Glutamatergic neuron (in vitro differentiated cells): Measurements from ENCODE around the gene CDC14B. TPM values are rescaled to one million over a fixed set of nuclear protein-coding genes. Genes with fewer than 3 reads are reported as not detected.

ENCODE experiments used
- DNase-seq: peaks from one replicate; pipeline ENCODE4 v3.0.0; 2022
- H3K27ac Mint-ChIP-seq: one replicate; pipeline ENCODE4 v1.8.0; 2020; ENCODE audit warnings: mild to moderate bottlenecking, mixed read lengths, inconsistent platforms; ENCODE audit not compliant: unreplicated experiment
- H3K27me3 Mint-ChIP-seq: one replicate; pipeline ENCODE4 v1.8.0; 2020; ENCODE audit warnings: mild to moderate bottlenecking, moderate library complexity, mixed read lengths, inconsistent platforms; ENCODE audit not compliant: unreplicated experiment
- H3K36me3 Mint-ChIP-seq: one replicate; pipeline ENCODE4 v1.8.0; 2020; ENCODE audit warnings: mild to moderate bottlenecking, mixed read lengths, inconsistent platforms; ENCODE audit not compliant: unreplicated experiment
- H3K4me1 Mint-ChIP-seq: one replicate; pipeline ENCODE4 v1.8.0; 2020; ENCODE audit warnings: mild to moderate bottlenecking, low read depth, mixed read lengths, inconsistent platforms; ENCODE audit not compliant: unreplicated experiment
- H3K4me3 Mint-ChIP-seq: one replicate; pipeline ENCODE4 v1.8.0; 2020; ENCODE audit warnings: mild to moderate bottlenecking, mixed read lengths, inconsistent platforms; ENCODE audit not compliant: unreplicated experiment
- H3K9me3 Mint-ChIP-seq: one replicate; pipeline ENCODE4 v1.8.0; 2020; ENCODE audit warnings: mild to moderate bottlenecking, moderate library complexity, mixed read lengths, inconsistent platforms; ENCODE audit not compliant: unreplicated experiment
- total RNA-seq: library from RNA; stranded (reverse); fragmentation: NEBNext Ultra II Directional; extraction: Animal tissue kit (Norgen Biotek cat#: 25700); gene quantifications from one replicate; pipeline ENCODE4 v1.2.1, GENCODE V29; 2021; ENCODE audit not compliant: unreplicated experiment
- TF ChIP-seq, protein P1 (sequence below): fragments of 200-600 bp; sonication (generic); IDR thresholded peaks from one replicate; pipeline ENCODE4 v1.5.0; 2021; ENCODE audit not compliant: partially characterized antibody, unreplicated experiment

CDC14B gene
- total RNA-seq, 1 donor from 2014 or later, result 9.2 TPM

DNA sequence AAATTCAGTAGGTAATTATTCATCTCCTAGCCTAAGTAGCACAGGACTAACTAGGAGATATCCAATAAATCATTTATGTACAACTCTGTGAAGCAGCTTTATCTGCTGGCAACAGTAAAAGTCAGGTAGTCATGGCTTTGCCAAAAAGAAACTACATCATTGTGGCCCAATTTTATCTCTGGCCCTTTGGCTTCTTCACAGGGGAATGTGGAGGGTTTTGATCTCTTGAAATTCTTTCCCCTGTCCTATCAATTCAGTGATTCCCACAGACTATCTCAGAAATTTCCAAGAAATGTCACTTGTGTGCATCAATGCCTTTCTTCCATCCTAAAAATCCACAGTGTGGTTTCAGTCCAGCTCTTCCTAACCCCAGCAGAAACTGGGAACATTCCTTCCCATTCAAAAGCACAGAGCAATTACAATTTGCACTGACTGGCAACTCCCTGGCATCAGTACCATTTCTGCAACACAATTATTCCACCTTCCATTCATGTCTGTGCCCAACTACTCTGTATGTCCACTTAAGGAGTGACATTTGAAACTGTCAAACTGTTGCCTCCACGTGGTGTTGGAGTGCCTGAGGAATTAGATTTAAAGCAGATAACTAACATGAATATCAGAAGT is 6.6 kb downstream of the CDC14B start:
- TF ChIP-seq, protein P1, sequence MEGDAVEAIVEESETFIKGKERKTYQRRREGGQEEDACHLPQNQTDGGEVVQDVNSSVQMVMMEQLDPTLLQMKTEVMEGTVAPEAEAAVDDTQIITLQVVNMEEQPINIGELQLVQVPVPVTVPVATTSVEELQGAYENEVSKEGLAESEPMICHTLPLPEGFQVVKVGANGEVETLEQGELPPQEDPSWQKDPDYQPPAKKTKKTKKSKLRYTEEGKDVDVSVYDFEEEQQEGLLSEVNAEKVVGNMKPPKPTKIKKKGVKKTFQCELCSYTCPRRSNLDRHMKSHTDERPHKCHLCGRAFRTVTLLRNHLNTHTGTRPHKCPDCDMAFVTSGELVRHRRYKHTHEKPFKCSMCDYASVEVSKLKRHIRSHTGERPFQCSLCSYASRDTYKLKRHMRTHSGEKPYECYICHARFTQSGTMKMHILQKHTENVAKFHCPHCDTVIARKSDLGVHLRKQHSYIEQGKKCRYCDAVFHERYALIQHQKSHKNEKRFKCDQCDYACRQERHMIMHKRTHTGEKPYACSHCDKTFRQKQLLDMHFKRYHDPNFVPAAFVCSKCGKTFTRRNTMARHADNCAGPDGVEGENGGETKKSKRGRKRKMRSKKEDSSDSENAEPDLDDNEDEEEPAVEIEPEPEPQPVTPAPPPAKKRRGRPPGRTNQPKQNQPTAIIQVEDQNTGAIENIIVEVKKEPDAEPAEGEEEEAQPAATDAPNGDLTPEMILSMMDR, result no peak
- no peaks in the 10 kb centered on the region for H3K36me3 Mint-ChIP-seq
- H3K4me3 Mint-ChIP-seq, result no peak overlapping the region
- H3K4me1 Mint-ChIP-seq, result peaks cover 6% of the 10 kb centered on the region
- no peak for DNase-seq
- H3K9me3 Mint-ChIP-seq, result peaks cover 1% of the 10 kb centered on the region
- peaks cover 1% of the 10 kb centered on the region for H3K27me3 Mint-ChIP-seq
- no peak overlapping the region for H3K27ac Mint-ChIP-seq

GRCh38 chr9:96612105-96612965 is 7.3 kb downstream of the CDC14B start:
- peaks cover 4% of the 10 kb centered on the region for H3K4me1 Mint-ChIP-seq
- H3K9me3 Mint-ChIP-seq, result no peaks in the 10 kb centered on the region
- TF ChIP-seq, protein P1, result no peak
- H3K27ac Mint-ChIP-seq, result peak overlapping the region; percentile 36
- no peaks in the 10 kb centered on the region for H3K27me3 Mint-ChIP-seq
- no peaks in the 10 kb centered on the region for H3K36me3 Mint-ChIP-seq
- DNase-seq, result peak; percentile 18
- no peak overlapping the region for H3K4me3 Mint-ChIP-seq

DNA sequence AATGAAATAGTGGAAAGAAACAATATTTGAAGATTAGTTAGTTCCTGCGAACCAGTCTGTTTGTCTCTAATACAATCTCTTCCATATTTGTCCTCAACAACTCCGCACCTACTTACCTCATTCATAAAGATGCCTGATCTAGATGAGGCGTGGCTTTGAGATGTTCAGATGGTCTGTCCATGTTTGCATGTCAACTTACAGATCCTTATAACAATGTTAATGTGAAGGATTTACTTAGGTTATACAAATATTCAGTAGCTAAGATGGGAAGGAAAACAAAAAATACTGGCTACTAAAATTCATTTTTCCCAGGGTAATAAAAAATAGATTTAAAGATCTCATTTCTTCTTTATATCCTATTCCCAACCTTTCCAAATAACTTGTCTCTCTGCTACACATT is 8.3 kb downstream of the CDC14B start:
- Mint-ChIP-seq H3K9me3 (no peaks in the 10 kb centered on the region), H3K27me3 (no peaks in the 10 kb centered on the region), H3K4me1 (peaks cover 4% of the 10 kb centered on the region), H3K36me3 (no peaks in the 10 kb centered on the region), H3K4me3 (no peak overlapping the region), H3K27ac (no peak overlapping the region)
- TF ChIP-seq, protein P1, result no peak
- no peak for DNase-seq

- no peak for DNase-seq
- Mint-ChIP-seq H3K27ac (no peak overlapping the region), H3K9me3 (no peaks in the 10 kb centered on the region), H3K4me1 (peaks cover 8% of the 10 kb centered on the region), H3K36me3 (no peaks in the 10 kb centered on the region), H3K27me3 (no peaks in the 10 kb centered on the region), H3K4me3 (no peak overlapping the region)
- TF ChIP-seq, protein P1, result no peak
Measured at GRCh38 chr9:96609732-96610131, 9.9 kb downstream of the CDC14B start.

GRCh38 chr9:96607971-96608370 is 11.7 kb downstream of the CDC14B start:
- Mint-ChIP-seq H3K27ac (no peak overlapping the region), H3K9me3 (no peaks in the 10 kb centered on the region), H3K4me3 (no peak overlapping the region), H3K4me1 (peaks cover 8% of the 10 kb centered on the region), H3K36me3 (no peaks in the 10 kb centered on the region), H3K27me3 (no peaks in the 10 kb centered on the region)
- TF ChIP-seq, protein P1, result no peak
- no peak for DNase-seq
